GM21367 (cell line): ENCODE results near the gene C5orf46.

ENCODE experiments used
- ATAC-seq: cut with Tn5 transposase; IDR thresholded peaks from one replicate; pipeline ENCODE4 v1.9.1; 2021; ENCODE audit not compliant: unreplicated experiment

C5orf46 gene

GRCh38 chr5:147859962-147860640 is 46.2 kb downstream of the C5orf46 start:
- no peak for ATAC-seq

GRCh38 chr5:147858565-147858964 is 47.8 kb downstream of the C5orf46 start:
- ATAC-seq, result no peak

GRCh38 chr5:147857302-147858129 is 48.8 kb downstream of the C5orf46 start:
- peak; percentile 94 for ATAC-seq

GRCh38 chr5:147856801-147857200 is 49.5 kb downstream of the C5orf46 start:
- no peak for ATAC-seq

GRCh38 chr5:147855774-147856069 is 50.6 kb downstream of the C5orf46 start:
- ATAC-seq, result no peak

GRCh38 chr5:147854894-147855773 is 51.2 kb downstream of the C5orf46 start:
- ATAC-seq, result no peak

- no peak for ATAC-seq
These were observed 52.0 kb downstream of the C5orf46 start for GRCh38 chr5:147854331-147854730.

GRCh38 chr5:147853372-147853987 is 52.9 kb downstream of the C5orf46 start:
- ATAC-seq, result no peak

GRCh38 chr5:147852365-147852764 is 54.0 kb downstream of the C5orf46 start:
- no peak for ATAC-seq

GRCh38 chr5:147851578-147851977 is 54.8 kb downstream of the C5orf46 start:
- no peak for ATAC-seq

GRCh38 chr5:147849226-147849625 is 57.1 kb downstream of the C5orf46 start:
- ATAC-seq, result no peak

GRCh38 chr5:147845618-147846017 is 60.7 kb downstream of the C5orf46 start:
- ATAC-seq, result no peak

- no peak for ATAC-seq
These were observed 61.5 kb downstream of the C5orf46 start for GRCh38 chr5:147844846-147845245.

- no peak for ATAC-seq
These were observed 63.5 kb downstream of the C5orf46 start for GRCh38 chr5:147842869-147843268.
